Esophagus muscularis mucosa (tissue), 3 donors: ENCODE data around the gene CHAT.

Experiments
- EP300 ChIP-seq: sonication (generic); formaldehyde crosslinking; IDR thresholded peaks from one replicate; pipeline ENCODE4 v1.6.1; 2017; ENCODE audit warnings: antibody characterized with exemption
- POLR2A ChIP-seq: fragments of 450-650 bp; IDR thresholded peaks from one replicate; pipeline ENCODE4 v1.6.1; 2017; ENCODE audit warnings: antibody characterized with exemption, moderate library complexity, mild to moderate bottlenecking, low read depth
- POLR2AphosphoS5 ChIP-seq, 2 donors: sonication (generic); formaldehyde crosslinking; IDR thresholded peaks; one replicate each; pipeline ENCODE4 v1.6.1; 2017; ENCODE audit warnings: antibody characterized with exemption in 2 of 2

DNA sequence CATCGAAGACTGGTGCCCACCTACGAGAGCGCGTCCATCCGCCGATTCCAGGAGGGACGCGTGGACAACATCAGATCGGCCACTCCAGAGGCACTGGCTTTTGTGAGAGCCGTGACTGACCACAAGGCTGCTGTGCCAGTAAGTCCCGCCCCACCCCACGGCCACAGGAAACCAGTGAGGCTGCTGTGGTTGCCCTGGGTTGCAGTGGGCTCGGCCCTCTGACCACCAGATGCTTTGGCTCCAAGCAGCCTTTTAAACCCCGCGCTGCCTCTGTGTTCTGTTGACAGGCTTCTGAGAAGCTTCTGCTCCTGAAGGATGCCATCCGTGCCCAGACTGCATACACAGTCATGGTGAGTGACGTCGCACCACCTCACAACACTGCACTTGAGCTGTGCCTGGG, 41.3 kb downstream of the CHAT start:
- TF ChIP-seq POLR2A (no peak), EP300 (no peak), POLR2AphosphoS5 (IDR thresholded peaks at IDR 0.05) (no peak)
